Stimulated activated CD8-positive, alpha-beta memory T cell treated with anti-CD3 and anti-CD28 coated beads, Interleukin-4, amount 100 ng/mL, for 1 hour (primary cell): ENCODE results near the gene DRGX.

Source experiments
- DNase-seq, 2 donors: peaks; one replicate each; pipeline ENCODE4 v3.0.0-alpha.2; 2020; ENCODE audit warnings: low read depth in 2 of 2, low spot score in 1 of 2

Gene DRGX

GRCh38 chr10:49348593-49348992, 47.3 kb downstream of the DRGX start:
- DNase-seq: no peak

DNA sequence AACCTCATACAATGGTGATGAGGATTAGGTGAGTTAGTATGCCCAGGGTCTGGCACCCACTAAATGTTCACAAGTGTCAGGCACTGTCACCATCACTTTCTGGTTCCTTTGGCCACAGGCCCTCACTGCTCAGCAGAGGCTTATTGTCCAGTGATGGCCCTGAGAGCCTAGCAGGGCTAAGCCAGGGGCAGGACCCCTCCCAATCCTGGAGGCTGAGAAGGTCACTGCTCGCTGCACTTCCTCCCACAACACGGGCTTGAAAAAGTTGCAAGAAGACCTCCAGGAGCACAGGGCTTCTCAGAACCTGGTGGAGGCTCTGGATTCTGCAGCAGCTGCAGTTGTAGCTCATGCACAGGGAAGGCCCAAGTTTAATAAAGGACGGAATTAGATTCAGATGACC, 48.1 kb downstream of the DRGX start:
- DNase-seq: no peak

GRCh38 chr10:49347342-49347741, 48.5 kb downstream of the DRGX start:
- DNase-seq: no peak

DNA sequence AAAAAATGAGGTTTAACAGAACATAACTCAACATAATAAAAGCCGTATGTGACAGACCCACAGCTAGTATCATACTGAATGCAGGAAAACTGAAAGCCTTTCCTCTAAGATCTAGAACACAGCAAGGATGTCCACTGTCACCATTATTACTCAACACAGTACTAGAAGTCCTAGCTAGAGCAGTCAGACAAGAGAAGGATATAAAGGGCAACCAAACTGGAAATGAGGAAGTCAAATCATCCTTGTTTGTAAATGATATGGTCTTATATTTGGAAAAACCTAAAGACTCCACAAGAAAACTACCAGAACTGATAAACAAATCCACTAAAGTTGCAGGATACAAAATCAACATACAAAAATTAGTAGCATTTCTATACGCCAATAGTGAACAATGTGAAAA, 51.0 kb downstream of the DRGX start:
- no peak for DNase-seq

DNA sequence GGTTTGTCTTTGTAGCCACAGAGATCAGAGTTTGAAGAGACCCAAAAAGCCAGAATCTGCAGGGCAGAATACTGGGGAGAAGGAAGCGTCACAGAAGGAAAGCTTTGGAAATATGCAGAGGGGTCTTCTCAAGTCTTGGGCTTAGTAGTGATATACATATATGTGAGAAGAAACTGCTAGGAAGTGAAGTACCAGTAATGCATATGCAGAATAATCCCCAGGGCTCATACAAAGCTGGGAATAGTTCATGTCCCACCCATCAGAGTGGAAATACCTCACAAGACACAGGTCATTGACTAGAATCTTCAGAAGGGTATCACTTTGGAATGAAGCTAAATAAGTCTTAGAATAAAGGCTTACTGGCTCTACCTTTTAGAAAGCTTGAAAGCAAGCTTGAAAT, 57.3 kb downstream of the DRGX start:
- DNase-seq: no peak

DNA sequence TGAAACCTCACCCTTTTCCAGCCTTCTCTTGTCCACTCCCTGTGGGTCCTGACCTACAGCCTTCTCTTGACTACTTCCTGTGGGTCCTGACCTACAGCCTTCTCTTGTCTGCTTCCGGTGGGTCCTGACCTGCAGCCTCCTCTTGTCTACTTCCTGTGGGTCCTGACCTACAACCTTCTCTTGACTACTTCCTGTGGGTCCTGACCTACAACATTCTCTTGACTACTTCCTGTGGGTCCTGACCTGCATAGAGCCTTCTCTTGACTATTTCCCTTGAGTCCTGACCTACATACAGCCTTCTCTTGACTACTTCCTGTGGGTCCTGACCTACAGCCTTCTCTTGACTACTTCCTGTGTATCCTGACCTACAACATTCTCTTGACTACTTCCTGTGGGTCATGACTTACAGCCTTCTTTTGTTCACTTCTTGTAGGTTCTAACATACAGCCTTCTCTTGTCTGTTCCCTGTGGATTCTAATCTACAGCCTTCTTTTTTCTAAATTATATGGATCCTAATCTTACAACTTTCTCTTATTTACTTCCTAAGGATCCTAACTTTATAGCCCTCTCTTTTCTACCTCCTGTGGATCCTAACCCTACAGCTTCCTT, 60.4 kb downstream of the DRGX start:
- DNase-seq: no peak

DNA sequence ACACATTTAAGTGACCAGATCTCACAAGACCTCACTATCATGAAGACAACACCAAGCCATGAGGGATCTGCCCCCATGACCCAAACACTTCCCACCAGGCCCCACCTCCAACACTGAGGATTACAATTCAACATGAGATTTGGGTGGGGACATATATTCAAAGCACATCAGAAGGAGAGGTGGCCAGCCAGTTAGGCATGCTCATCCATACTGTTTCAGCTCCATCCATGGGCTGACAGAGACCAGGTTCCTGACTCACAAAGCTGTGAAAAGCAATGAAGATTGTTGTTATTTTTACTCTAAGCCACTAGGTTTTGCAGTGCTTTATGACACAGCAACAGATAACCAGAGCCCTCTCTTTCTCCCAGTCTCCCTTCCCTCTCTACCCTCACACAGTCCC, 60.9 kb downstream of the DRGX start:
- DNase-seq: no peak

DNA sequence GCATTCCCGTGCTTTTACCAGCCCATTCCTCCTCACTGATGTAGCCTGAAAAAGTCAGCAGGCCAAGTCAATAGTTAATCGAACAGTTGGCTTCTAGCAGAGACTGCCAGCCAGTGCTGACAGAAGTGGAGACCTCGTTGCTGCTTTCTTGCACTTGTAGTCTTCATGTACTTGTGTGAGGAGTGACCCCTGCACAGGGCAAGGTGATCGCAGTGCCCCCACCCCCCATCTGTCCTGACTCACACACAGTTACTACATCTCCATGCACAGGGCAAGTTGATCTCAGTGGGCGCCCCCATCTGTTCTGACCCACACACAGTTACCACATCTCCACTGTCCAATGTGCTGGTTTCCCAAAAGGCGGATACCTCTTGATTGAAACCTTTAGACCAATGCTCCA, 62.7 kb downstream of the DRGX start:
- no peak for DNase-seq

GRCh38 chr10:49332768-49333167, 63.1 kb downstream of the DRGX start:
- no peak for DNase-seq

DNA sequence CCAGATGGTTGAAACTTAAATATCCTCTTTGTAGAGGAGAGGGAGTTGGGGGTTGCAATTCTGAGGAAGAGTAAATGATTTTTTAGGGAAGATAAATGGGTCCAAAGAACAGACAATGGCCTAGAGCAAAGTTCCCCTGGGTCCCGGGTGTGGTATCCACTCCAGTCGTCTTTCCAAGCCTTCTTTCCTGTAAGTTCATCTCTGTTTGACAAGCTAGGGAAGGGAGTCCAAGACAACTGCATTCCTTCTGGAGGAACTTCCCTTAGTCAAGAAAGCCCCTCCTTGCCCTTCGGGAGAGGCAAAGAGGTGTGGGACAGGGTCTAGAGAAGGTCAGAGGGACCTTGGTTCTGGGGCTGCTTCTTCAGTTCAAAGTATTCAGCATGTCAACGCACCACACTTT, 63.6 kb downstream of the DRGX start:
- no peak for DNase-seq

GRCh38 chr10:49331431-49331830, 64.5 kb downstream of the DRGX start:
- DNase-seq: no peak

DNA sequence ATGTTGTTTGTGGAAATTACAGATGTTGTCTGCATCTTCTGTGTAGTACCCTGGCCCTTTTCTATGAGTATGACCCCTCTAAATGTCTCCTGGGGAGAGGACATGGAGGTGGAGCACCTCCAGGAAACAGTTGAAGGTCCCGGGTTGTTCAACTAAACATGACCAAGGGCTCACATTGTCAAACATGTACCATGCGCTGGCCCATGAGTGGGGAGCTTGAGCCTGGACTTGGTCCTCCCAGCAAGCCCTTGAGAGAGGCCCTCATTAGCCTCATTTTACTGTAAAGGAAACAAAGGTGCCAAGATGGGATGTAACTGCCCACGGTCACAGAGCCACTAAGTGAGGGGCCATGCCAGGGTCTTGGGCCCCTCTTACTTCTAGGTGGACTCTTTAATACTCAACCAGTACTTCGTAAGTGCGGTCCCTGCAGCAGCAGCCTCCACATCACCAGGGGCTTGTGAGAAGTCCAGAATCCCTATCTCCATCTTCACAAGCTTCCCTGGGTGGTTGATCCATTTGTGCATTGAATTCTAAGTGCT, 65.7 kb downstream of the DRGX start:
- no peak for DNase-seq

- no peak for DNase-seq
Measured at GRCh38 chr10:49329146-49329505, 66.8 kb downstream of the DRGX start.

- no peak for DNase-seq
Measured at GRCh38 chr10:49328401-49329145, 67.3 kb downstream of the DRGX start.

GRCh38 chr10:49327036-49327813, 68.7 kb downstream of the DRGX start:
- DNase-seq: no peak

- no peak for DNase-seq
Measured at GRCh38 chr10:49325916-49326783, 69.7 kb downstream of the DRGX start.

GRCh38 chr10:49325131-49325915, 70.6 kb downstream of the DRGX start:
- DNase-seq: no peak

DNA sequence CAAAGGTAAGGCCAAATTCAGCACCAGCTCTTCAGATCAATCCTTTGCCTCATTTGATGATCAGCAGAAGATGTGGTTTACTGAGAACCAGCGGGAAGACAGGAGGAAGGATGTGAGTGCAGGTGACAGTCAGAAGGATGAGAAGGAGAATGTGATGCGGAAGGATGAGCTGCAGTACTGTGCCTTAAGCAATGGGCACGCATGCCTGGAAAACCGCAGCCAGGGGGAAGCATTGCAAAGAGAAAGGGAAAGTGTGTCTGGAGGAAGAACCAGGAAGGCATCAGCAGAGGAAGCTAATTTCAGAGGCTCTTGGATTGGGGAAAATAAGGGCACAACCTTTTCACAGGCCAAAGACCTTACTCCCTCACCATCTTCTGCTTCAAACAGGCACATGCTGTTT, 71.2 kb downstream of the DRGX start:
- DNase-seq: no peak

DNA sequence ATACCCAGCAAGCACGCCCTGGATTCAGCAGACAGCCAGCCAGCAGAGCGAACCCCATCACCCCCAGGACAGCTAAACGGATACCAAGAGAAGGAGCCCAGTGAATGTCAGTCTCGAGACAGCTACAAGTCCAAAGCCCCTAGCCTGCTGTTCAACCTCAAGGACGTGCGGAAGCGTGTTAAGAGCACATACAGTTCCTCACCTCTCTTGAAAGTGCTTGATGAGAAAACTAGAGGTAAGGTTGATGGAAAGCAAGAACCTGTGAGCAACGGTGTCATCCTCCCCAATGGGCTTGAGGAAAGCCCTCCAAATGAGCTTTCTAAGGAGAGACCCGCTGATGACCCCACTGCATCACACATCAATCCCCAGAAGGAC, 72.0 kb downstream of the DRGX start:
- DNase-seq: no peak

DNA sequence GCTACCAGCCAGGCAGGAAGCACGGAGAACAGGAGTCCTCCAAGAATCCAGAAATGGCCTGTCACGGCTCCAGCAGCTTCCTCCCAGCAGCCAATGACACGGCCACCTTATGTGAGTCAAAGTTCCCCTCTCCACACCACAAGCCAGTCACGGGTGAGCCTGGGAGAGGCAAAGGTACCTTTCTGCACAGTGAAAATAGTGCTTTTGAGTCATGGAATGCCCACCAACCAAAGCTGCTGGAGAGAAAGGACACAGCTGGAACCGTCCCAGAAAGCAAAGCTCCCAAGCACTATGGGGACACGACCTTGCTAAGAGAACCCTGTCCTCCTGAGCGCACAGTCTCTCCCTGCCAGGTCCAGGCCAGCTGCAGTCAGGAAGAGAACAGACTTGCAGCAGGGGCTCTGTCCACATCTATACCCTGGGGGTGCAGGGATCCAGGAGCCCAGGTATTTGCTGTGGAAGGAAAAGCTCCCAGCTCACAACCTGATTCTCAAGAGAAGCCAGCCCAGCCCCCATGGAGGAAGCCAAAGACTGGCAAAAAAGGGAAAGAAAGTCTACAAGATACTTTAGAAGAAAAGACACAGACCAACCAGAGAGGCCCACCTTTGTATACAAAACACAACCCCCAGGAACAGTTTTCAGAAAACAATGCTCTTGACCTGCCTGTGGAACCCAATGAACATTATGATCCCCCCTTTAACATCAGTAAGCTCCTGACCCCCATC, 72.6 kb downstream of the DRGX start:
- DNase-seq: no peak
